PFSK-1 (cell line): ENCODE results near the gene UBE2J2.

Experiments
- FOXP2 ChIP-seq: optimal IDR thresholded peaks from 2 replicates; pipeline ENCODE3; 2011; ENCODE audit warnings: borderline replicate concordance, control low read depth, inconsistent platforms; ENCODE audit not compliant: insufficient read depth; ENCODE audit errors: extremely low read length, extremely low read depth
- POLR2AphosphoS5 ChIP-seq: IDR thresholded peaks from 2 replicates; pipeline ENCODE4 v1.6.1; 2012; ENCODE audit warnings: low read depth, mild to moderate bottlenecking, control low read depth, low read length, moderate library complexity
- SIN3A ChIP-seq: IDR thresholded peaks from 2 replicates; pipeline ENCODE4 v1.6.1; 2012; ENCODE audit warnings: mild to moderate bottlenecking, low read length, moderate library complexity, borderline replicate concordance; ENCODE audit not compliant: insufficient read depth
- TAF1 ChIP-seq: IDR thresholded peaks from 2 replicates; pipeline ENCODE4 v1.6.1; 2012; ENCODE audit warnings: low read length, control low read depth, borderline replicate concordance; ENCODE audit not compliant: insufficient read depth
- TF ChIP-seq, protein P1 (sequence below), 2 experiments: IDR thresholded peaks; 2 replicates each; pipeline versions ENCODE4 v1.6.1 to v1.8.0; 2011 to 2012; ENCODE audit warnings: low read depth in 2 of 2, low read length in 2 of 2, control low read depth in 1 of 2, inconsistent platforms in 1 of 2, mild to moderate bottlenecking in 1 of 2, moderate library complexity in 1 of 2; ENCODE audit not compliant: insufficient read depth in 1 of 2

The UBE2J2 gene

DNA sequence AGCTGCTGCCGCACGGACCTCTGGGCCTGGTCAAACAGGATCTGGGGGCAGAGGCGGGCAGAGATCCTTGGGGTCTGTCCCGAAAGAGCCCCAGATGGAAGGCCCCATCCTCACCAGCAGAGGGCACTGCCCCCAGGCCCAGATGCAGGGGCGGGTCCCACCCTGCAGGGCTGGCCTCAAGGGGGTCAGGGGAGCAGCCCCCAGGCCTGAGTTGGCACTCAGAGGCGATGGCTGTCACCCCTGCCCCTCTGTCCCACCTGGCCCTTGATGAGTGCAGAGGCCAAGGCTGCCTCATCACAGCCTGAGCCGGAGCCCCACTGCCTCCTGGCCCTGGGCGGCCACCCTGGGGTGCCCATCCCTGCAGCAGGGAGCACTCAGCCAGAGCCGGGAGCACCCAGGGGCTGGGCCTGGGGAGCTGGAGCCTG lies 28.4 kb upstream of the UBE2J2 start:
- TF ChIP-seq, protein P1, sequence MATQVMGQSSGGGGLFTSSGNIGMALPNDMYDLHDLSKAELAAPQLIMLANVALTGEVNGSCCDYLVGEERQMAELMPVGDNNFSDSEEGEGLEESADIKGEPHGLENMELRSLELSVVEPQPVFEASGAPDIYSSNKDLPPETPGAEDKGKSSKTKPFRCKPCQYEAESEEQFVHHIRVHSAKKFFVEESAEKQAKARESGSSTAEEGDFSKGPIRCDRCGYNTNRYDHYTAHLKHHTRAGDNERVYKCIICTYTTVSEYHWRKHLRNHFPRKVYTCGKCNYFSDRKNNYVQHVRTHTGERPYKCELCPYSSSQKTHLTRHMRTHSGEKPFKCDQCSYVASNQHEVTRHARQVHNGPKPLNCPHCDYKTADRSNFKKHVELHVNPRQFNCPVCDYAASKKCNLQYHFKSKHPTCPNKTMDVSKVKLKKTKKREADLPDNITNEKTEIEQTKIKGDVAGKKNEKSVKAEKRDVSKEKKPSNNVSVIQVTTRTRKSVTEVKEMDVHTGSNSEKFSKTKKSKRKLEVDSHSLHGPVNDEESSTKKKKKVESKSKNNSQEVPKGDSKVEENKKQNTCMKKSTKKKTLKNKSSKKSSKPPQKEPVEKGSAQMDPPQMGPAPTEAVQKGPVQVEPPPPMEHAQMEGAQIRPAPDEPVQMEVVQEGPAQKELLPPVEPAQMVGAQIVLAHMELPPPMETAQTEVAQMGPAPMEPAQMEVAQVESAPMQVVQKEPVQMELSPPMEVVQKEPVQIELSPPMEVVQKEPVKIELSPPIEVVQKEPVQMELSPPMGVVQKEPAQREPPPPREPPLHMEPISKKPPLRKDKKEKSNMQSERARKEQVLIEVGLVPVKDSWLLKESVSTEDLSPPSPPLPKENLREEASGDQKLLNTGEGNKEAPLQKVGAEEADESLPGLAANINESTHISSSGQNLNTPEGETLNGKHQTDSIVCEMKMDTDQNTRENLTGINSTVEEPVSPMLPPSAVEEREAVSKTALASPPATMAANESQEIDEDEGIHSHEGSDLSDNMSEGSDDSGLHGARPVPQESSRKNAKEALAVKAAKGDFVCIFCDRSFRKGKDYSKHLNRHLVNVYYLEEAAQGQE (IDR thresholded peaks at IDR 0.05; ENCODE audit: insufficient read depth in 1 of 2, low read depth in 2 of 2, low read length in 2 of 2): no peak
- TF ChIP-seq POLR2AphosphoS5: no peak
- TF ChIP-seq TAF1: no peak
- TF ChIP-seq SIN3A: no peak
- TF ChIP-seq FOXP2: no peak

DNA sequence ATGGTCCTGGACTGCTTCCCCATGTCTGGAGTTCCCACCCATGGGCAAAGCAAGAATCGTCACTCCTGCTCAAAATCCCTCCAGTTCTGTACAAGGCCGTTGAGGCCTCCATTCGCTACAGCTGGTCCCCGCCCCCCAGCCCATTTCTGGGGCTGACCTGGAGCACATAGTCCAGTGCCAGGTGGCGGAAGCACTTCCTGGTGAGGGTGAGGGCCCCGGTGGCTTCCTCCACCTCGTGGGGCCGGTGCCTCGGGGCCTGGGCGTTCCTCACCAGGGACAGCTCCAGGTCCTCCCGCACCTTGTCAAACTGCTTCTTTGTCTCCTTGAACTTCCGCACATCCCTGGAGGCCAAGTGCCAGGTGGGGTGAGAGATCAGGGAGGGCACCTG lies 26.7 kb upstream of the UBE2J2 start:
- TF ChIP-seq, protein P1 (IDR thresholded peaks at IDR 0.05; ENCODE audit: insufficient read depth in 1 of 2, low read depth in 2 of 2, low read length in 2 of 2): peak in 1 of 2 experiments; percentile 65; a peak in 1 of 4 replicates
- TF ChIP-seq SIN3A (no peak), POLR2AphosphoS5 (no peak), TAF1 (no peak), FOXP2 (no peak)

DNA sequence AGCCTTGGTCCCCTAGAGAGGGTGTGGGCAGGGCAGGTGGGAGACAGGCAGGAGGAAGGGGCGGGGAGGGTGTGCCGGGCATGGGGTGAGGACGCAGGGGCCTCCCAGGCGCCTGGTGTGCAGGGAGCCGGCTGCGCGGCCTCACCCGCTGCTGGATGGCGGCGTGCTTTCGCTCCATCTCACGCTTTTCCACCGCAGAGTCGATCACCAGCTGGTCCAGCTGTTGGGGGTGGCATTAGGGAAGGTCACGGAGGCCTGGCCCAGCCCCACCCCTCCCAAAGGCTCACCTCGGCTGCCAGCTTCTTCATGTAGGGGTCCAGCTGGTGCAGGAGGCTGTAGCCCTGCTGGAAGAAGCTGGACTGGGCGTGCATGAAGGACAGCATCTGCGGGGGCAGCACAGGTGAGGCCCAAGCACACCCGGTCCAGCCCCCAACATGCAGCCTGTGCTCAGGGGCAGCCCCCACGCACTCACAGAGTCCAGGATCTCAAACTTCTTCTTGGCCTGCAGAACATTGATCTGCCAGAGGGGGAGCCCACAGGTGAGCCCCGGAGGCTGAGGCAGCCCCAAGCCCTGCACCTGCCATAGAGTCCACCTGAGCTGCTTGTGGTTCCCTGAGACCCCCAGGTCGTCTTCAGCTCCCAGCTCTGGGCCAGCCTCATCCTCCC lies 26.2 kb upstream of the UBE2J2 start:
- no peak for TF ChIP-seq FOXP2
- no peak for TF ChIP-seq SIN3A
- TF ChIP-seq, protein P1 (IDR thresholded peaks at IDR 0.05; ENCODE audit: insufficient read depth in 1 of 2, low read depth in 2 of 2, low read length in 2 of 2): no peak
- TF ChIP-seq POLR2AphosphoS5: no peak
- TF ChIP-seq TAF1: no peak

DNA sequence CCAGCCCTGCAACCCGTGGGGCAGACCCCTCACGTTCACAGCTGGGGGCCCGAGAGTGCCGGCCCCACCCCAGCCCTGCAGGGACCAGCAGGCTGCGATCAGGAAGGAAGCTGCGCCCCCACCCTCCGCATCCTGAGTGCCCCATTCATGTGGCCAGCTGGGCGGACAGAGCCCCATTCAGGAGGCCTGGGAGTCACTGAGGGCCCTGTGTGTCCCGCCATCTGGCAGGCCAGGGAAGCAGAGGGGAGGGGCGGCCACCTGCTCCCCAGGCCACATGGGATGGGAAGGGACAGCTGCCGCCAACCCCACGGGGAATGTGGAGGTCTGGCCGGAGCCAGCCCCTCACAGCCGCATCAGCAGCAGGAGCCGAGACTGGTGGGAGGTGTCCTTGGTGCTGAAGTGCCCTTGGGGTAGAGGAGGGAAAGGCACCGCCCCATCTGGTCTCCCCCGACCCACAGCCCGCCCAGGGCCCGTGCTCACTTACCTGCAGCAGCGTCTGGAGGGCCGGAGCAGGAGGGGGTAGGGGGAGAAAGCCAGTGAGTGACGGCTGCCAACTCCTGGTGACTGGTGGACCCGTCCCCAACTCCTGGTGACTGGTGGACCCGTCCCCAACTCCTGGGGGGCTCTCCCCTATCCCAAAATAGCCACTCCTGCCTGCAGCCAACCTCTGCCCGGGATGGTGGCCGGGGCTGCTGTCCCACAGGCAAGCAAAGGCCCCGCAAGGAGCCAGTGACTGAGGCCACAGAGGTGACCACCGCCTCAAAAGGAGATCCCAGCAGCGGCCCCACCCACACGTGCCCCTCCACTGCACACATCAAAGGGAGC lies 25.4 kb upstream of the UBE2J2 start:
- no peak for TF ChIP-seq POLR2AphosphoS5
- no peak for TF ChIP-seq TAF1
- TF ChIP-seq FOXP2: no peak
- TF ChIP-seq, protein P1 (IDR thresholded peaks at IDR 0.05; ENCODE audit: insufficient read depth in 1 of 2, low read depth in 2 of 2, low read length in 2 of 2): peak; percentile 87 to 92
- no peak for TF ChIP-seq SIN3A
